NCI-H2196 treated with DMSO at 0.1 percent for 48 hours (cell line): Measurements from ENCODE around the gene CD27.
"Not testable (repeated sequence)": the region's sequence is repeated elsewhere in the genome, so short reads cannot be mapped to it uniquely, and the experiment has no call there.

Experiments
- DNase-seq: peaks from one replicate; lab custom pipeline; 2025; ENCODE audit not compliant: unreplicated experiment; lab: John Stamatoyannopoulos, UW

The CD27 gene

DNA sequence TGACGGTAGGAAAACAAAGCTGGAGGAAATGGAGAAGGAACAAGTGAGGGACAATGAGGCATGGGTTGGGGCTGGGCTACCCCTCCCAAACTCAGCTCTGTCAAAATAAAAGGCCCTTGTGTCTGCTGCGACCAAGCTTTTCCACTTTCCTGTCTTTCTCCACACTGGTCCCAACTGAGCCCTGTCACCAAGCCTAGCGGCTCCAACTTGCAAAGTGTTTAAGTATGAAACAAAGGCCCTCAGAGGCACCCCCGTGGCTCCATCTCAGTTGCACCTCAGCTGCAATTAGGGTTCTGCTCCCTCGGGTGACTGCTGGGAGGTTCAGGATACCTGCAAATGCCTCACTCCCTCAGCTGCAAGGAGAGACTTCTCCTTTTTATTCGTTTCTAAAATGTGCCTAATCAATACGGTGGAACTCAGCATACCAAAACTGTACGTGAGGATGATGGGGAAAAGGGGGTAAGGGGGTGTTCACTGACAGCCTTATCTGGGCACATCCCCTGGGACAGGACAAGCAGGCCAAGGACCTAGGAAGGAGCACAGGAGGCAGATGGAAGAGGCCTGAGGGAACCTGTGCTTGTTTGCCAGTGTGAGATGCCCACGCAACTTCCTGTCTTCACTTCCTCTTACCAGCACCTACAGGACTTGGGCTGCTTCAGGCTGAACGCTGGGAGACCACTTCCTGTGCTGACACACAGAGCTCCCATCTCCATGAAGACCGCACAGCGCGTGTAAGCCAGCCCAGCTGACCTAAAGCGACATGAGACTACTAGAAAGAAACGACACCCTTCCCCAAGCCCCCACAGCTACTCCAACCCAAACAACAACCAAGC, 16.9 kb downstream of the CD27 start:
- no peak for DNase-seq

DNA sequence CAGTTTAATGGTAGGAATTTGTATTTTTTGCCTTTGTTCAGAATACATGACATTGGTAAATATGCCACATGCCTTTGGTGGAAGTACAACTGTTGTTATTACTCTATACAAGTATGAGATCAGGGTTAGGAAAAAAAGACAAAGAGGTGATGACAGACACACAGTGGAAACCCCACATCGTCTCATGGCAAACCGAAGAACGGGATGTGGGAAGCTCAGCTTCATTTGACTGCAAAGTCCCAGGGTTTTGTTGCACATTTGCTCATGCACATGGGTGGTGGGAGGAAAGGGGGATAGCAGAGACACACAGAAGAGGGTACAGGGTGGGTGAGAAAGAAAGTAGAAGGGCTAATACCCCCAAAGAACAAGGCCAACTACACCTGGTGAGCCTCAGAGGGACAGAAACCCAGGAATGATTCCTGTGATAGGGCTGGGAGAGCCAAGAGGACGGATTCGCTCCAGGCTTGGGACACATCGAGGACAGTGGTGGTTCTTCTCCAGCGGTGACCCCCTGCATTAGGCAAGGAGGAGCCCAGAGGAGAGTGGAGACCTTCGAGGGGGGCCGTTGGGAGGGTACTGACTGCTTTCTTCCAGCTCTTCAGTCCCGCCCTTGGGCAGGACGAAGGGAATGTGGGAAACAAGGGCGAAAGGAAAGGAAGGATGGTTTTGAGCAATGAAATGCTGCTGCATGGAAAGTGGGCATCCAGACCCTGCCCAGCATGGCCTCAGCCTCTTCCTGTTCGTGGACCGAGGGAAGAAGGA, 17.7 kb downstream of the CD27 start:
- no peak for DNase-seq

DNA sequence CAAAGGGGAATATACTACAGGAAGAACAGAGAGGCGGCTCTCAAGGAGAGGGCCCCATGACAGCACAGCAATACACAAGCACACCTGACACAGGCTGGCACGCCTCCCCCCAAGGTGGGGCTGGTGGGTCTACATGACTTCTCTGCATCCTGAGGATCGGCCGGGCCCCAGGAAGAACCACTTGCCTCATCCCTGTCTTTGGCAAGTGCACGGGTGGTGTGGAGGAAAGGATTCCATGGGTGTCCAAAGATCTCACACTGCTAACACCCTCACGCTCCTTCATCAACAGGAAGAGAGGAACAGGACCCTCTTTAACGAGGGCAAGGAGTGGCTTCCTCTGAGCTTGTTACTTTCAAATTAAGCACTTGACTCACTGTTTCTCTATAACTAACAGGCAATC, 18.5 kb downstream of the CD27 start:
- no peak for DNase-seq

DNA sequence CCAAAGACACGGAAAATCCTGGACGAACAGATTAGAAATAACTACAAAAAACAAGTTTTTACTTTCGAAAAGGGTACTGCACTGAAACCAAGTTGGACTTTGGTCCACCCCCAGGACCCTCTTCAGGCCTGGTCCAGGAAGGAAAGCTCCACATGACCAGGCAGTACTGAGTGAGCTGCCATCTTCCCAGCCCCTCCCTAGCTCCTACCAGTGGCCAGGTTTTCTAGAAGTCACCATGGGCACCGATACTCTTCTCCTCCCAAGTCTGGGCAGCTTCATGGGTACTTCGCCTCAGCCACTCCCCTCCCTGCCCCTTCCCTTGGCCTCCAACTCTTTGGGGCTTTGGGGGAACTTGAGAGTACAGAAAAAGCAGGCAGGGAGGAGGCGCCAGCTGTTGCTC, 19.1 kb downstream of the CD27 start:
- no peak for DNase-seq

DNA sequence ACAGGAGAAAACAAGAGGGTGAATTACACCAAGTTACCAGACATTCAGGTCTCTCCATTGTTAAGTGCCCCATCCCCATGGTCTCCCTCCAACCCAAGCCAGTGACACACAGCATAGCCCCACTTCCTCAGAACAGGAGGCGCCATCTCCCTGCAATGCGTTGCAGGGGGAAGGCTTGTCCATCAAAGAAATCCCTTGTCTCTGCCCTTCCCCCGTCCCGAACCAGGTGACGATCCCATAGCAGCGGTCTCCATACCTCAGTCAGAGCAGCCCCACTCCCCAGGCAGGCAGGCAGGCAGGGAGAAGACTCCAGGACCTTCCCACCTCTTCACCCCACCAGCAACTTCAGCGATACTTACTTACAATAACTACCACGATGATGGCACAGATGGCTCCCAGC, 19.8 kb downstream of the CD27 start:
- DNase-seq: no peak

DNA sequence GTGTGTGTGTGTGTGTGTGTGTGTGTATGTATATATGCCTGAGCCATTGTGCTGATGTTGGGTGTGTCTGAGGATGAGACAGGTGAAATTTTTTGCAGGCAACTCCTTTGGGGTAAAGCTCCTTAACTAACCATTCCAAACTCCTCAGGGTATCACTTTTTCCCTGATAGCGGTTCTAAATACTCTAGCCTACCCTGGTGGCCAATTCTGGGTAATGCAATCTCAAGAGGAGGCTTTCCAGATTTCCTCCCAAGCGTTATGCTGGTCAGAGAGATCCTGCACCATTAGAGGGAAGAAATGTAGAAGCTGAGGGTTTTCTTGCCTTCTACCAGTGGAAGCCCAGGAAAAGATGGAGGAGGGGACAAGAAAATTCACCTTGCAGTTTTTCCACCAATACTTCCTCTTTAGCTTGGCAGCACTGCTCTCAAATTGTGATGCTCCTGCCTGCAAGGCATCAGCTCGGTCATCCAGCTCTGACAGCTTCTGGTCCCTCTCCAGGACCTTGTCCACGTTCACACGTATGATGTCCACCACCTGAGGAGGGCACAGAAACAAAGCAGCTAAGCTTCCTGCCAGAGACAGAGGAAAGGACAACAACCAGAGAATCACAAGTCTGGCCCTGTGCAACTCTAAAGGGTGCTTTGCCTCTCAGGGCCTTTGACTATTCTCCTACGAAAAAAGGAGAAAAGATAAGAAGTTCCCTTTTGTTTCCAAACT, 20.9 kb downstream of the CD27 start:
- DNase-seq: peak; percentile 25

DNA sequence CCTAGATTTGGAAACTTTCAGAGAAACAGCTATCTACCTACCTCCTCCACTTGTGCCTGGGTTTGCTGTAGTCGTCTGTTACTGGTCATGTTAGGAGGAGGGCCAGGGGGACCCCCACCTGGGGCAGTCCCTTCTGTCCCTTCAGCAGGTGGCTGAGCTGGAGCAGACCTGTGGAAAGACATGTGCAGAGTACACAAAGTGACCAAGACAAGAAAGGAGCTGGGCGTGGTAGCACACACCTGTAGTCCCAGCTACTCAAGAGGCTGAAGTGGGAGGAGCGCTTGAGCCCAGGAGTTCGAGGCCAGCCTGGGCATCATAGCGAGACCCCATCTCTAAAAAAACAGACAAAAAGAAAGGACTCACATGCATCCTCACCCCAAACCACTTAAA, 21.4 kb downstream of the CD27 start:
- no peak for DNase-seq

DNA sequence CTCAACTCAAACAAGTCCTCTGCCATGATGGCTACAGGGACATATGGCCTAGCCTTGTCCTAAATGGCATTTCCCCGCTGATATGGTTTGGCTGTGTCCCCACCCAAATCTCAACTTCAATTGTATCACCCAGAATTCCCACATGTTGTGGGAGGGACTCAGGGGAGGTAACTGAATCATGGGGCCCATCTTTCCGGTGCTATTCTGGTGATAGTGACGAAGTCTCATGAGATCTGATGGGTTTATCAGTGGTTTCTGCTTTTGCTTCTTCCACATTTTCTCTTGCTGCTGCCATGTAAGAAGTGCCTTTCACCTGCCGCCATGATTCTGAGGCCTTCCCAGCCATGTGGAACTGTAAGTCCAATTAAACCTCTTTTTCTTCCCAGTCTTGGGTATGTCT, 22.0 kb downstream of the CD27 start:
- not testable (repeated sequence) for DNase-seq

DNA sequence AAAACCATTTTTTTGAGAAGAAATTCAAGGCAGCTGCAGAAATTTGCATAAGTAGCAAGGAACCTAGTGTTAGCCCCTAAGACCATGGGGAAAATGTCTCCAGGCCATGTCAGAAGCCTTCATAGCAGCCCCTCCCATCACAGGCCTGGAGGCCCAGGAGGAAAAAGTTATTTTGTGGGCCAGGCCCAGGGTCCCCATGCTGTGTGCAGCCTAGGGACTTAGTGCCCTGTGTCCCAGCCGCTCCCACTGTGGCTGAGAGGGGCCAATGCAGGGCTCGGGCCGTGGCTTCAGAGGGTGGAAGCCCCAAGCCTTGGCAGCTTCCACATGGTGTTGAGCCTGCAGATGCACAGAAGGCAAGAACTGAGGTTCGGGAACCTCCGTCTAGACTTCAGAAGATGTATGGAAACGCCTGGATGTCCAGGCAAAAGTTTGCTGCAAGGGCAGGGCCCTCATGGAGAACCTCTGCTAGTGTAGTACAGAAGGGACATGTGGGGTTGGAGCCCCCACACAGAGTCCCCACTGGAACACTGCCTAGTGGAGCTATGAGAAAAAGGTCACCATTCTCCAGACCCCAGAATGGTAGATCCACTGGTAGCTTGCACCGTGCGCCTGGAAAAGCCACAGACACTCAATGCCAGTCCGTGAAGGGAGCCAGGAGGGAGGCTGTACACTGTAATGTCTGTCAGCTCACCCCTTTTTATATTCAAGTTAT, 23.0 kb downstream of the CD27 start:
- DNase-seq: not testable (repeated sequence)

DNA sequence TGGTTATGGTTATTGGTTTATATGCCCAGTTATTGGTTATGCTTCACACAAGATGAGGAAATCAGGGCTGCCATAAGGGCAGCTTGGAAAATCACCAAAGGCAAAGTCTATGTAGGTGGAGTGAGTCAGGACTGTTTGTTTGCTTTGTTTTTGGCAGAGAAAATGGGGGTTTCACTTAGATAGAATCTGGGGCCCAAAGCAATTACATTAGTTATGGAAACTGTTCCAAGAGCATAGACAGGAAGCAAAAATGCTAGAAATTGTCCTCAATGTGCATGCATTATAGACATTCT, 23.5 kb downstream of the CD27 start:
- DNase-seq: no peak

DNA sequence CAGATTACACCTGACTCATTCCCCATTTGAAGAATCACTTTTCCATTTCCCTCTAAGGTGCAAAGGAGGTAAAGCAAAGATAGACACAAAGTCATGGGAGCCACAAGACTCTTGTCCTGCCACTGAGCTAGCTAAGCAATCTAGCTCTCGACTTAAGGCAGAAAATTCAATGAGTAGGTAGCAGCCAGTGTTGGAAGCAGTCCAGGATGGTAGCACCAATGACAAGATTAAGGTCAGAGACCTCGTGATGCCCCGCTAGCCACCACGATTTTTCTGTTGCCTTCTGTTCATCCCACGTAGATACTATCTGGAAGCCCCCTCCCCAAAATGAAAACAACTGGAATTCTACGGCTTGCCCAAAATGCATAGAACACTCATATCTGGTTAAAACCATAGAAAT, 24.3 kb downstream of the CD27 start:
- DNase-seq: no peak

DNA sequence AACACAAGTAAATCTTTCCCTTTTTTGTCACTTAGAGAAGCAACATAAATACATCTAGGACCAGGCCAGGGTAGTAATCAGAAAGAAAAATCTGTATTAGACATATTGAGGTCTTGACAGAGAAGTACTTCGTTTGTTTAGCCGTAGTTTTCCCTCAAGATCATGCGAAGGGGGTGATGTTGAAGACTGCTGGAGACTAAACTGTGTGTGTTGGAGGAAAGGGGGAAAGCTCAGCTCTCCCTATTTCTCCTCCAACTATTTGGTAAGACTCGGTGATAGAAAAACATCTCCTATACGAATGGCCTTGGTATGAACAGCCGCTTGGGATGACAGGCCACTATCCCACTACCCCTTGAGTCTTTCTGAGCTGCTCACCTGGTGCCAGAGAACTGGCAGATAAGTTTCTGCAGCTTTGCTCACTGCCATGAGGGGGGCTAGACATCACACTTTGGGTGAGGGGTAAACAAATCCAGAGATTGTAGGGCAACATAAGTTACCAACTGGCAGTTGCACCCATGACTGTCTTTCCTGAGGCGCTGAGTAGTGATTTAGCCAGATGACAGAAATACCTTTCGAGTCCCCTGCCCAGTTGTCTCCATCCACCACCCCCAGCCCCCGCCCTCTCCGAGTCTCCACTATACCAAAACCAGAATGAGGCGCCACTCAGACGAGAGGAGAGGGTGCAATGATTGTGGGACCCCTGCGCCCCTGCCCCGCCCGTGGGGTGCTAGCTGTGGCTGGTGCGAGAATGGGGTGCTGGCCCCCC, 25.0 kb downstream of the CD27 start:
- DNase-seq: no peak

DNA sequence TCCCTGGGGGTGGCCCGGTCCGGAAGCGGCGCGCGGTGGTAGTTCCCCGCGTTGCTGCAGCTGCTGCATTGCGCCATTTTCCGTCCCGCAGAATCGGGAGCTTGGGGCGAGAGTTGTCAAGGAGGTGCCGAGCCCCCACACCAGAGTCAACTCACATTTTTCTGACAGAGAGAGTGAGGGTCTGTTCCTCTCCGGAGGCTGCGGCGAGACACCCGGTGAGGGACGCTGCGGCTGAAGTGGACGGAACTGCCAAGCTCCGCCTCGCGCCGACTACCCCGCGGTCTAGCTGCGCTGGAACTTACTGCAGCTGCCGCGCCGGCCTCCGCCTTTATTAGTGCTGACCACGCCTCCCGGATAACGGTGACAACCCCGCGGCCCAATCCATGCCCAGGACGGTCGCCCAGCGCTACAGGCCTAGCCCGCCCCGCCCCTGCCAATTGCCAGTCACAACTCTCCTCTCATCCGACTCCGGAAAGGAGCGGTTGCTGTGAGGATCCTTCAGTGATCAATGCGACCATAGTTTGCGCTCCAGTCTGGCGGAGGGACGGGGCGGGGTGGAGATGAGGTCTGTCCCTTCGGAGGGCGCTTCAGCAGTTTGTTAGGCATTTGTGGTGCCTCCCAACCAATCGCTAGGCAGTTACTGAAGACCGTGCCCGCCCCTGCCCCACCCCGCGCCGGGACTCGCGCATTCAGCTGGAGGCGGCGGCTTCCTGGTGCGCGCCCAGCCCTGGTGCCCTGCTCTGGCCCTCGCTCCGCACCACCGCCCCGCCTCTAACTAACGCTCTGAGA, 25.8 kb downstream of the CD27 start, which contains the start of gene VAMP1:
VAMP1 (minus strand) TSS at position 303 of the 789 bp plus-strand sequence; CDS start at position 157, 146 bp downstream.
- DNase-seq: peak; percentile 98

DNA sequence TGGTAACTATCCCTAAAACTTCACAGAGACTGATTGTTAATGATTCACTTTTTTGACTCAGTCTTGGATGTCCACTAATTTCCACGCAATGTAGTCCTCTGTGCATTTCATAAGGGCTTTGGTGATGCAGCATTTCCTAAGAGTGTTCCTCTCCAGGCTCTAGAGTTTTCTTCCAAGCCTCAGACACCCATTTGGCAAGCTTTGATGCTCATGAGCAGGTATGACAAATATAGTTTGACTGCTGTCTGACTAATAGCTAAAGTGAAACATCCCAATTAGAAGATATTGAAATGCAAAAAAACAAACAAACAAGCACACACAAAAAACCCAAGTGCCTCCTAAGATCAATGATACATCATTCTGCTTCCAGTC, 27.2 kb downstream of the CD27 start:
- no peak for DNase-seq

DNA sequence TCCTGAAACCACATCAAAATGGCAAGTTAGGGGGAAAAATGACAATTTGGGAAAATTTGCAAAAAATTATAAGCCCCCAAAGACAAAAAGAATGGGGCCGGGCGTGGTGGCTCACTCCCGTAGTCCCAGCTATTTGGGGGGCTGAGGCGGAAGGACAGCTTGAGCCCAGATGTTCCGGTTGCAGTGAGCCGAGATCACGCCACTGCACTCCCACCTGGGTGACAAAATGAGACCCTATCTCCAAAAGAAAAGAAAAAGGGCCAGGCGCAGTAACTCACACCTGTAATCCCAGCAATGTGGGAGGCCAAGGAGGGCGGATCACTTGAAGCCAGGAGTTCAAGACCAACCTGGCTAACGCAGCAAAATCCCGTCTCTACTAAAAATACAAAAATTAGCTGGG, 27.7 kb downstream of the CD27 start:
- DNase-seq: no peak

DNA sequence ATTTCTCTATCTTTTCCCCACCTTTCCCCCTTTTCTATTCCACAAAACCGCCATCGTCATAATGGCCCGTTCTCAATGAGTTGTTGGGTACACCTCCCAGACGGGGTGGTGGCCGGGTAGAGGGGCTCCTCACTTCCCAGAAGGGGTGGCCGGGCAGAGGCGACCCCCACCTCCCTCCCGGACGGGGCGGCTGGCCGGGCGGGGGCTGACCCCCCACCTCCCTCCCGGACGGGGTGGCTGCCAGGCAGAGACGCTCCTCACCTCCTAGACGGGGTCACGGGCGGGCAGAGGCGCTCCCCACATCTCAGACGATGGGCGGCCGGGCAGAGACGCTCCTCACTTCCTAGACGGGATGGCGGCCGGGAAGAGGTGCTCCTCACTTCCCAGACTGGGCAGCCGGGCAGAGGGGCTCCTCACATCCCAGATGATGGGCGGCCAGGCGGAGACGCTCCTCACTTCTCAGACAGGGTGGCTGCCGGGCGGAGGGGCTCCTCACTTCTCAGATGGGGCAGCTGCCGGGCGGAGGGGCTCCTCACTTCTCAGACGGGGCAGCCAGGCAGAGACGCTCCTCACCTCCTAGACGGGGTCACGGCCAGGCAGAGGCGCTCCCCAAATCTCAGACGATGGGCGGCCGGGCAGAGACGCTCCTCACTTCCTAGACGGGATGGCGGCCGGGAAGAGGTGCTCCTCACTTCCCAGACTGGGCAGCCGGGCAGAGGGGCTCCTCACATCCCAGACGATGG, 30.6 kb downstream of the CD27 start:
- not testable (repeated sequence) for DNase-seq

DNA sequence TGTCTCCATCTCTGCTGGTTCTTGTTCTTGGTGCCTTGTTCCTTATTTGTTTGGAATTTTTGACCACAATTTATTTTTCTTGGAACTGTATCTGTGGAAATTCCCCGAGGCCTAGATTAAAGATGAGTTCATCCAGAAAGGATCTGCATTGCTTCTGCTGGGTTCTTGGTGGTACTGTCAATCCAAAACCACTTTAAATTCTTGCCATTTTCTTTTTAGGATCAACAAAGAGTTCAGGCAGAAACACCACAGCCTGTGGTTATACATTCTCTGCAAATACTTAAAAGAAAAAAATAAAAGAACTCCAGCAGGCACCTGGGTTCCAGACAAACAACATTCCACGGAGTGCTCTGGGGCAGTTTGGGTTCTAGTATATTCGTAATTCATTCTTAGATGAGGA, 31.7 kb downstream of the CD27 start:
- no peak for DNase-seq

DNA sequence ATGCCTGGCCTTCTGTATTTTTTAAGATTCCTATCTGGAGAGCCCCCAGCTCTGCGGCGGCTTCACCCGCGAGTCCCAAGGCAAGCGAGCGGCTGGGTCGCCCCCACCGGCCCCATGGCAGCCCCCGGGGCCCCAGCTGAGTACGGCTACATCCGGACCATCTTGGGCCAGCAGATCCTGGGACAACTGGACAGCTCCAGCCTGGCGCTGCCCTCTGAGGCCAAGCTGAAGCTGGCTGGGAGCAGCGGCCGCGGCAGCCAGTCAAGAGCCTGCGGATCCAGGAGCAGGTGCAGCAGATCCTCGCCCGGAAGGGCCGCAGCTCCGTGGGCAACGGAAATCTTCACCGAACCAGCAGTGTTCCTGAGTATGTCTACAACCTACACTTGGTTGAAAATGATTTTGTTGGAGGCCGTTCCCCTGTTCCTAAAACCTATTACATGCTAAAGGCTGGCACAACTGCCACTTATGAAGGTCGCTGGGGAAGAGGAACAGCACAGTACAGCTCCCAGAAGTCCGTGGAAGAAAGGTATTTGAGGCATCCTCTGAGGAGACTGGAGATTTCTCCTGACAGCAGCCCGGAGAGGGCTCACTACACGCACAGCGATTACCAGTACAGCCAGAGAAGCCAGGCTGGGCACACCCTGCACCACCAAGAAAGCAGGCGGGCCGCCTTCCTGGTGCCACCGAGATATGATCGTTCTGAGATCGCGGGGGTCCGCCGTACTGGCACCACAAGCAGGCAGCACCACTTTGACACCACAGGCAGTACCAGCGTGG, 33.0 kb downstream of the CD27 start:
- not testable (repeated sequence) for DNase-seq
